Stimulated activated CD8-positive, alpha-beta memory T cell treated with anti-CD3 and anti-CD28 coated beads, Interleukin-12 subunit alpha, Interleukin-12 subunit beta, amount 100 ng/mL, for 24 hours (primary cell): ENCODE results near the gene SMG7.

ENCODE experiments used
- DNase-seq: peaks from one replicate; pipeline ENCODE4 v3.0.0-alpha.2; 2020; ENCODE audit errors: extremely low read depth

SMG7 gene

DNA sequence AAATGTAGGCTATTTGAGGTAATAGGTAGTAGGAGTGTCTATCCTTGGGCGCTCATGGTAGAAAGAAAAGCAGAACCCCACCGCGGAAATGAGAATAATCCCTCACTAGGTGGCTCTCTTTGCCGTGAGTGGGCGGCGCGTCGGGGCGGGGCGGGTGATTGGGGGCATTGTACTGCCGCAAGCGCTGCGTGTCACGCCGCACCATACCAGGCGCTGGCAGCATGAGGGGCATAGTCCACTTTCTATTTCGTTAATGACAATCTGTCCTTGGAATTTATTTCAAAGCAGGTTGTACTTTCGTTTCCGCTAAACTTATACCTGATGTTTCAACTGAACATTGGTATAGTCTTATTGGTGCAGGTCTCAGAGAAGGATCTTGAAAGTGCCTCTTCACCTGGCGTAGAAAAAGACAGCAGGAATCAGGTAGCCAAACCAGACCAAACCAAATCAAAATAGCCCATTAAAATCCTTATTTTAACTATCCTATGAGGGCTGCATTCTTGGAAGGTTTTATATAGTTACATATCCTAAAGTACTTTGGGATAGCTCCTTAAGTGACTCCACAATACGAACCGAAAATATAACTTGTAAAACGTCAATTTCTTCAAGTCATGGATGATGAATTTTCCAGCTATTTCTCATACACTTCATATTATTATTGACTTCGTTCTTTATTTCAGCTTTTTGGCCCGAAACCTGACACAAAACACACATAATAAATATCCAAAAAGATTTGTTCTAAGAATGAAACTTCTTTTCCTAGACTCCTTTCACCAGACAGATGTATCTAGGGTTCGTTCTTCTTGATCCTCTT, 1.9 kb upstream of the SMG7 start:
- DNase-seq = peak; percentile 75

GRCh38 chr1:183470961-183471742, 1.1 kb upstream of the SMG7 start:
- peak; percentile 56 for DNase-seq

DNA sequence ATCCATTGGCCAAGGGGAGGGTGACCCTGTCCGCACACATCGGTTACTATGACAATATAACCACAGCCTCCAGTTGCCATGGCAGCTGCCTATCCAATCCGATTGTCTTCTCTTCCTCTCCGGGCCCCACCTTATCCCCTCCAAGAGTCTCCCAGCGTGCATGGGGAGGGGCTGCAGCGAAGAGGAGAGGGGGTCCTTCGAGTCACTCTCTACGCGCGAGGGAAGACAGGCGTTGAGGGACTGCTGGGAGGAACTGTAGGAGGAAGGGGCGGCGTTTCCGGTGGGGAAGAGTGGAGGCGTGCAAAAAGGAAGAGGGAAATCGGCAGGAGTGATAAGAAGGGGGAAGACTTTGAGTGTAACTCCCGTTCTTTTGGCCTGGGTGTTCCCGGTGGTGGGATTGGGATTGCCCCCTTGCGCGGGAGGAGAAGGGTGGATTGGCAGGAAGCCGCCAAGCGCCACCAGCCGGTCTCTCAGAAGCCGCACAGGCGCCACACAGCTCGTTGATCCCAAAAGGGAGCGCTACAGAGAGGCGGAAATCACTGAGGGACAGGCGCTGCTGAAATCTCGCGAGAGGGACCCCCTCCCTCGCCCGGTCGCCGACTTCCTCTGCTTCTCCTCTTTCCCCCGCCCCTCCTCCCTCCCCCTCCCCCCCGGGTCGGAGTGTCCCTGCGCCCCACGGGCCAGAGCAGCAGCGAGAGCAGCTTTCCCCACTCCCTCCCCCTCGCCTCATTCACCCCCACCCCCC, 384 bp upstream of the SMG7 start:
- DNase-seq = peak; percentile 98

DNA sequence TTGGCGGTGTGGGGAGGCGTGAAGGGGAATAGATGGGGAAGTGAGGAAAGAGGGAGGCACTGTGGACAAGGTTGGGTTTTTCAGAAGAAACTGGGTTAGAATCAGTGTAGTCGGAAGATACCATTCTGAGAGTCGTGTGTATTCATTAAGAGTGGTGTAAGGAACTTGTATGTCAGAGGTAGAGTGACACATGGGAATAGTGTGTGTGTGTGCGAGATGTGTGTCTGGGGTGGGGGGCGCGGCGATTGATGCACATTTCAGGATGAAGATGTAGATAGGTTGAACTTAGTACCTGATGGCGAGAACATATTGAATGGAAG, 878 bp downstream of the SMG7 start:
- no peak for DNase-seq

DNA sequence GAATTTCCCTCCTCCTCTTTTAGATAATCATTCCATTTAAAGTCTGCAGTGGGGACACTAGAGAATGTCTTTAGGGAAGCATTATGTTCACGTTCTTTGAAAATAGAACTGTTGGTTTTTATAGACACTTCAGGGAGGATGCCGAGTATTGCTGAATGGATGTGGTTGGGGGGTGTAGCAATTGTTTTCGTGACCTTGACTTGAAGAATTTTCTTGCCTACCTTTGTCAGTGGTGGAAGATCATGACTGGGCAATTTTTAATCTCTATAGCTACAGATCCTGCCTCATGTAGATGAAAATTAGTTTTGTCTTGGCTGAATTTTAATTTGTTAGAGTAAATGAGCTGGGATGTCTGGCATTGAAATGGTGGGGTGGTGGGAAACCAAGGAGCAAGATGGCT, 3.8 kb downstream of the SMG7 start:
- DNase-seq = no peak

DNA sequence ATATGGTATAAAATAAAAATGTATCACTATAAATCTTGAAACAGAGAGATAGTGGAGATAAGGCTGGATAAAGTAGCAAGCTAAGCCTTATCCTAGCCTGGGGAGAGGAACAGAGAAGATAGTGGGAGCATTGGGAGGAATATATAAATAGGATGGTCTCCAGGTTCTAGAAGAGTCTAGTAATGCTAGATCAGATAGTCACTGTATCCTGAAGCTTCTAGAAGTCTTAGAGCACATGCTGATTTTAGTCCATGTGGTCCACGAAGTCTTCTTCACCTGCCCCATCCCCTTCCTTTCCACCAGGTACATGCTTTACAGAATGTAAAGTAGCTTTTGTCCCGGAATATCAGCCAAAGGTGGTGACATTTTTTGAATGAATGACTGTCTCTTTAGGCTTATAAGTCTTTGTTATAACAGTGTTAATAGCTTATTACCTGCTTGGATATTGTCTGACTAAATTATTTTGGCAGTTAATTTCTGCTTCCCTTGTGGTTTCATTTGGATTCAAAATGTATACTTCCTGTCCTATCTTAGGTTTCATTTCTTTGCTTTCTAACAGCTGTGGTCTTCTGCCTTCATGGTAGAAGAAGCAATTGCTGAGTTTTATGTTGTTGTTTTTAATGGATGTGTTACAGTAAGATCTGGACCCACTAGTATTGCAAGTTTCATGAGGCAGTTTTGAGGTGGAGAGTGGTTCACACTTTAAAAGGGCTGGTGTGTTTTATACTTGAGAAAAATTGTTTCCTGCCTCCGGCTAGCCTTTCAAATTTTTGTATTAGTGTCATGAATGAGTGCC, 5.9 kb downstream of the SMG7 start:
- DNase-seq = no peak

- no peak for DNase-seq
Measured at GRCh38 chr1:183480971-183481441, 8.7 kb downstream of the SMG7 start.

DNA sequence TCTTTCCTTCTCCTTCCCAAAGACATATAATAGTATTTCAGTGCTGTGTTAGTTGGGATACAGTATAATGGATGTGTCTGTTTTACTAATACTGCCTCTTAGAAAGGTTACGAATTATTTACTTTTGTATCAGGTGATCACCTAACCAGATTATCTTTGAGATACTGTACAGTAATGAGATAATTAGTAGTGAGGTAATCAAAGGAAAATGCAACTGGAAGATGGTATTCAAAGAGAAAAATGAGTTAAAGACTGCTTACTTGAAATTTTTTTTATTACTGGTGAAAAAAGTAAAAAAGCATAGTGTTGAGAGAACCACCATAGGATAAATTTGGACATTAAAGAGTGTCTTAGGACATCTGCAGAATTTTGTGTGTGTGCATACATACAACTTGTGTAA, 10.9 kb downstream of the SMG7 start:
- no peak for DNase-seq

GRCh38 chr1:183484254-183484653, 12.0 kb downstream of the SMG7 start:
- no peak for DNase-seq

DNA sequence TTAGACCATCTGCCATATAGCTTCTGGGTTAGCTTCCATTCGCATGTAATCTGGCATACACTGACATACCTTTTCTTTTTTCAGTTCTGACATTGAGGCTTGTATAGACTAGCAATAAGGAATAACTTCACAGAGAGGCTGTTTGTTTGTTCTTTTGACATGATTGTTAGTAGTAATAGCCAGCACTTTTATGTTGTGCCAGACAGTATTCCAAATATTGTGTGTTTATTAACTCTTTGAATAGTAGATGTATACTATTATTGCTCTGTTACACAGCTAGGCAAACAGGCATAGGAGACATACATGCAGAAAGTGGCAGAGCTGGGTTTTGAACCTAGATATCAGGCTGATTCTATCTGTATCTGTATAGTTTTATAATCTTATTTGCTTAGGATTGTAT, 12.6 kb downstream of the SMG7 start:
- no peak for DNase-seq

GRCh38 chr1:183487674-183488442, 15.6 kb downstream of the SMG7 start:
- no peak for DNase-seq

- DNase-seq = no peak
Measured at GRCh38 chr1:183490932-183491331, 18.6 kb downstream of the SMG7 start.

DNA sequence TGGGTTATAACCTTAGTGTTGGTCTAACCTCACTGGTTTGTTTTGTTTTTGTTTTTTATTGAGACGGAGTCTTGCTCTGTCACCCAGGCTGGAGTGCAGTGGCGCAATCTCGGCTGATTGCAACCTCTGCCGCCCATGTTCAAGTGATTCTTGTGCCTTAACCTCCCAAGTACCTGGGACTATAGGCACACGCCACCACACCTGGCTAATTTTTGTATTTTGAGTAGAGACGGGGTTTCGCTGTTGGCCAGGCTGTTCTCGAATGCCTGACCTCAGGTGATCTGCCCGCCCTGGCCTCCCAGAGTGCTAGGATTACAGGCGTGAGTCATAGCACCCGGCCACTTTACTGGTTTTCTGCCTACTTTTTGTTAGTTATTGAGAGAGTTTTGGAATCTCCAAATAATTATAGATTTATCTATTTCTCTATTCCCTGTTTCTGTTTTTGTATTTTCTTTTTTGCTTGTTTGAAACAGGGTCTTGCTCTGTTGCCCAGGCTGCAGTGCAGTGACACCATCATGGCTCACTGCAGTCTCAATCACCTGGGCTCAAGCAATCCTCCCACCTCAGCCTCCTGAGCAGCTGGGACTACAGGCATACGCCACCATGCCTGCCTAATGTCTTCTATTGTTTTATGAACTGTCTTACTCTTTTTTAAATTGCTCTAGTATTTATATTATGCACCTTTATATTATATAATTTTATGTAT, 21.4 kb downstream of the SMG7 start:
- no peak for DNase-seq

- DNase-seq = no peak
Measured at GRCh38 chr1:183495420-183495819, 23.1 kb downstream of the SMG7 start.

- no peak for DNase-seq
Measured at GRCh38 chr1:183497218-183497617, 24.9 kb downstream of the SMG7 start.

DNA sequence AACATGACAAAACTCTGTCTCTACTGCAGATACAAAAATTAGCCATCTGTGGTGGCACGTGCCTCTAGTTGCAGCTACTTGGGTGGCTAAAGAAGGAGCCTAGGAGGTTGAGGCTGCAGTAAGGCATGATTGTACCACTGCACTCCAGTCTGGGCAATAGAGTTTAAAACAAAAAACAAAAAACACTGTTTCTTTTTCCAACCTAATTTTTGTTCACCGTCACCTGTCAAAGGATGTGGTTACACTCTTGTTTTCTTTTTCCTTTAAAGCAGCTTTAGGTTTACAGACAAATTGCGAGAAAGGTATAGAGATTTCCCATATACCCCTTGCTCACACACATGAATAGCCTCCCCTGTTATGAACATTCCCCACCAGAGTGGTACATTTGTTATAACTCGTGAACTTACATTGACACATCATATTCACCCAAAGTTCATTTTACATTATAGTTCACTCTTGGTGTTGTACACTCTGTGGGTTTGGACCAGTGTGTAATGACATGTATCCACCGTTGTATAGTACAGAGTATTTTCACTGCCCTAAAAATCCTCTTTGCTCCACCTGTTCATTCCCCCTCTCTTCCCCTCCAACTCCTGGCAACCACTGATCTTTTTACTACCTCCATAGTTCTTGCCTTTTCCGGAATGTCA, 26.2 kb downstream of the SMG7 start:
- no peak for DNase-seq

- no peak for DNase-seq
Measured at GRCh38 chr1:183505454-183506089, 33.3 kb downstream of the SMG7 start.

DNA sequence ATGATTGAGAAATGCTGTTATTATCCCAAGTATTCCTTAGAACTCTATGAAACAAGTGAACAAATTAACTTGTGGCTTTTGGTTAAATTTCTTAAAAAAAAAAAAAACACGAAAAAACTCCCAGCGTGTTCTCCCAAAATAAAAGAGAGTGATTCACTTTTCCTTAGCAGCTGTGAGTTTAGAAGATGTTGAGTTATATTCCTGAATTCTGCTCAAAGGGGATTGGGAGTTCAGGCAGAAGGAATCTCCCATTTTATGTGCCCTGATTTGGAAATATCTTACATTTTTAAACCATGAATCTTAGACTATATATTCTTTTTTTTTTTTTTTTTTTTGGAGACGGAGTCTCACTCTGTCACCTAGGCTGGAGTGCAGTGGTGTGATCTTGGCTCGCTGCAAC, 34.3 kb downstream of the SMG7 start:
- DNase-seq = no peak

DNA sequence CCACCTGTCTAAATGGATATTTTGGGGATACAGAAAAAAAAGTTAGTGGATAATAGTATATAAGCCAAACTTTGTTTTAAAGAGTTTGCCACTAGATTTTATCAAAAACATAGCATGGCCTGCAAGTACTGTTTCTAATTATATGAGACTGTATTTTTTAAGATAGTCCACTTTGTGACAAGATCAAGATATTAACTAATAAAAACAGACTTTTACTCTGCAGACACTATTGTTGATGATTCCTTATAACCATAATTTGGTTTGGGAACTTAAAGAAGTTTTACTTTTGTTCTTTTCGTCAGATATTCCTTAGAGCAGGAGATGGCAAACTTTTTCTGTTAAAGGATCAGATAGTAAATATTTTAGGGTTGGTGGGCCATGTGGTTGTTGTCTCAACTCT, 36.4 kb downstream of the SMG7 start:
- no peak for DNase-seq
